ENCODE data around the gene FLT1.
A peak's percentile ranks its signal among the peaks of the same experiment; 100 is the strongest.

Gene FLT1

GRCh38 chr13:28429096-28429495 is 65.8 kb downstream of the FLT1 start:
- DNase-seq (ENCODE audit: low read depth): no peak

- DNase-seq (ENCODE audit: low read depth): no peak
Observed at GRCh38 chr13:28426381-28426780, 68.5 kb downstream of the FLT1 start.

- DNase-seq (ENCODE audit: low read depth): no peak
Observed at GRCh38 chr13:28425793-28426192, 69.1 kb downstream of the FLT1 start.

- no peak for DNase-seq (ENCODE audit: low read depth)
Observed at GRCh38 chr13:28424541-28424940, 70.4 kb downstream of the FLT1 start.

GRCh38 chr13:28423010-28423409 is 71.9 kb downstream of the FLT1 start:
- no peak for DNase-seq (ENCODE audit: low read depth)

GRCh38 chr13:28421676-28422410 is 73.1 kb downstream of the FLT1 start:
- DNase-seq (ENCODE audit: low read depth): no peak

- no peak for DNase-seq (ENCODE audit: low read depth)
Observed at GRCh38 chr13:28420704-28421103, 74.2 kb downstream of the FLT1 start.

GRCh38 chr13:28415994-28416421 is 78.9 kb downstream of the FLT1 start:
- no peak for DNase-seq (ENCODE audit: low read depth)

GRCh38 chr13:28413999-28414398 is 80.9 kb downstream of the FLT1 start:
- no peak for DNase-seq (ENCODE audit: low read depth)

GRCh38 chr13:28412981-28413380 is 81.9 kb downstream of the FLT1 start:
- DNase-seq (ENCODE audit: low read depth): no peak

- no peak for DNase-seq (ENCODE audit: low read depth)
Observed at GRCh38 chr13:28411831-28412353, 83.0 kb downstream of the FLT1 start.

- DNase-seq (ENCODE audit: low read depth): no peak
Observed at GRCh38 chr13:28410096-28410495, 84.8 kb downstream of the FLT1 start.

GRCh38 chr13:28409648-28410047 is 85.3 kb downstream of the FLT1 start:
- no peak for DNase-seq (ENCODE audit: low read depth)

- DNase-seq (ENCODE audit: low read depth): no peak
Observed at GRCh38 chr13:28408863-28409262, 86.1 kb downstream of the FLT1 start.

GRCh38 chr13:28408235-28408848 is 86.6 kb downstream of the FLT1 start:
- no peak for DNase-seq (ENCODE audit: low read depth)

GRCh38 chr13:28406733-28407266 is 88.1 kb downstream of the FLT1 start:
- no peak for DNase-seq (ENCODE audit: low read depth)

GRCh38 chr13:28402057-28402381 is 92.9 kb downstream of the FLT1 start:
- DNase-seq (ENCODE audit: low read depth): no peak

- peak; percentile 83 for DNase-seq (ENCODE audit: low read depth)
Observed at GRCh38 chr13:28401303-28402056, 93.4 kb downstream of the FLT1 start.

- DNase-seq (ENCODE audit: low read depth): no peak
Observed at GRCh38 chr13:28396053-28396452, 98.9 kb downstream of the FLT1 start.

GRCh38 chr13:28394422-28394821 is 100.5 kb downstream of the FLT1 start:
- no peak for DNase-seq (ENCODE audit: low read depth)

- DNase-seq (ENCODE audit: low read depth): peak; percentile 11
Observed at GRCh38 chr13:28392896-28393505, 101.9 kb downstream of the FLT1 start.

GRCh38 chr13:28392428-28392827 is 102.5 kb downstream of the FLT1 start:
- DNase-seq (ENCODE audit: low read depth): no peak
